Neural progenitor cell (in vitro differentiated cells): Measurements from ENCODE around the gene SYTL4.

ENCODE experiments used
- CTCF ChIP-seq: fragments of 200-600 bp; sonication (generic); IDR thresholded peaks from 2 replicates; pipeline ENCODE4 v1.5.1; 2017; ENCODE audit warnings: antibody characterized with exemption, mild to moderate bottlenecking
- EZH2 ChIP-seq: fragments of 200-600 bp; sonication (generic); IDR thresholded peaks from 2 replicates; pipeline ENCODE4 v1.6.1; 2017; ENCODE audit warnings: antibody characterized with exemption, mild to moderate bottlenecking, moderate library complexity

GRCh38 chrX:100747090-100747489 lies 15.2 kb upstream of the SYTL4 start:
- no peak for TF ChIP-seq CTCF
- TF ChIP-seq EZH2: no peak
